IPS-18a (cell line): ENCODE results near the gene MYL5.
"Not testable (repeated sequence)": the region's sequence is repeated elsewhere in the genome, so short reads cannot be mapped to it uniquely, and the experiment has no call there.

ENCODE experiments used
- H3K27ac ChIP-seq: one replicate; pipeline ENCODE4 v1.5.1; 2013; ENCODE audit warnings: low read length
- H3K27me3 ChIP-seq: one replicate; pipeline ENCODE4 v1.6.1; 2013; ENCODE audit warnings: mild to moderate bottlenecking, low read length; ENCODE audit not compliant: control insufficient read depth, insufficient read depth
- H3K36me3 ChIP-seq: one replicate; pipeline ENCODE4 v1.6.1; 2013; ENCODE audit warnings: low read depth, low read length; ENCODE audit not compliant: control insufficient read depth
- H3K4me1 ChIP-seq: one replicate; pipeline ENCODE4 v1.6.1; 2013; ENCODE audit warnings: low read depth, low read length; ENCODE audit not compliant: control insufficient read depth
- H3K4me3 ChIP-seq: one replicate; pipeline ENCODE4 v1.5.1; 2013; ENCODE audit warnings: low read length
- H3K9ac ChIP-seq: one replicate; pipeline ENCODE4 v1.6.1; 2013; ENCODE audit warnings: mild to moderate bottlenecking, low read length, moderate library complexity
- H3K9me3 ChIP-seq: one replicate; pipeline ENCODE4 v1.6.1; 2013; ENCODE audit warnings: low read depth, low read length; ENCODE audit not compliant: control insufficient read depth

Gene MYL5

GRCh38 chr4:703336-704197 lies 29.2 kb downstream of the MYL5 start:
- H3K36me3 ChIP-seq: no peaks in the 10 kb centered on the region
- peaks cover 5% of the 10 kb centered on the region for H3K4me1 ChIP-seq
- no peak overlapping the region for H3K27ac ChIP-seq
- H3K9ac ChIP-seq: no peak overlapping the region
- no peak overlapping the region for H3K4me3 ChIP-seq
- H3K27me3 ChIP-seq: peaks cover 6% of the 10 kb centered on the region
- H3K9me3 ChIP-seq: no peaks in the 10 kb centered on the region

GRCh38 chr4:704198-704891 lies 30.0 kb downstream of the MYL5 start:
- H3K4me1 ChIP-seq: peaks cover 5% of the 10 kb centered on the region
- no peak overlapping the region for H3K9ac ChIP-seq
- H3K36me3 ChIP-seq: no peaks in the 10 kb centered on the region
- H3K27me3 ChIP-seq: peaks cover 6% of the 10 kb centered on the region
- no peak overlapping the region for H3K27ac ChIP-seq
- H3K9me3 ChIP-seq: no peaks in the 10 kb centered on the region
- H3K4me3 ChIP-seq: no peak overlapping the region

- peak overlapping the region; percentile 43 for H3K4me3 ChIP-seq
- H3K36me3 ChIP-seq: no peaks in the 10 kb centered on the region
- H3K9me3 ChIP-seq: no peaks in the 10 kb centered on the region
- no peak overlapping the region for H3K9ac ChIP-seq
- no peak overlapping the region for H3K27ac ChIP-seq
- H3K27me3 ChIP-seq: peaks cover 6% of the 10 kb centered on the region
- H3K4me1 ChIP-seq: peaks cover 5% of the 10 kb centered on the region
These were observed 30.6 kb downstream of the MYL5 start for GRCh38 chr4:704971-705277.

- Histone ChIP-seq H3K4me3 (peak within 1 kb of the TSS; percentile 87), H3K9ac (peak within 1 kb of the TSS; percentile 97), H3K27ac (peak within 1 kb of the TSS; percentile 84), H3K4me1 (peaks cover 5% of the 10 kb centered on the region), H3K36me3 (no peaks in the 10 kb centered on the region), H3K9me3 (no peaks in the 10 kb centered on the region), H3K27me3 (peaks cover 6% of the 10 kb centered on the region)
These were observed 31.1 kb downstream of the MYL5 start, which contains the start of gene PCGF3 for GRCh38 chr4:705278-706082. Gene PCGF3 (plus strand): TSS chr4:705832. CDS start chr4:733681, 27,849 bp downstream.

GRCh38 chr4:706083-706633 lies 31.8 kb downstream of the MYL5 start:
- H3K27me3 ChIP-seq, H3K36me3 ChIP-seq, H3K4me1 ChIP-seq, H3K9me3 ChIP-seq: not testable (repeated sequence)
- peak overlapping the region; percentile 84 for H3K27ac ChIP-seq
- H3K4me3 ChIP-seq: peak overlapping the region; percentile 87
- H3K9ac ChIP-seq: peak overlapping the region; percentile 97

- peak overlapping the region; percentile 4 for H3K9ac ChIP-seq
- peaks cover 6% of the 10 kb centered on the region for H3K27me3 ChIP-seq
- no peaks in the 10 kb centered on the region for H3K9me3 ChIP-seq
- H3K27ac ChIP-seq: no peak overlapping the region
- no peaks in the 10 kb centered on the region for H3K36me3 ChIP-seq
- H3K4me1 ChIP-seq: peaks cover 5% of the 10 kb centered on the region
- peak overlapping the region; percentile 87 for H3K4me3 ChIP-seq
These were observed 32.7 kb downstream of the MYL5 start for GRCh38 chr4:706834-707598.

GRCh38 chr4:707929-708630 lies 33.7 kb downstream of the MYL5 start:
- no peak overlapping the region for H3K27ac ChIP-seq
- H3K4me1 ChIP-seq: peaks cover 5% of the 10 kb centered on the region
- H3K4me3 ChIP-seq: no peak overlapping the region
- no peaks in the 10 kb centered on the region for H3K36me3 ChIP-seq
- H3K27me3 ChIP-seq: peaks cover 6% of the 10 kb centered on the region
- no peaks in the 10 kb centered on the region for H3K9me3 ChIP-seq
- H3K9ac ChIP-seq: no peak overlapping the region

GRCh38 chr4:708631-708933 lies 34.2 kb downstream of the MYL5 start:
- peaks cover 6% of the 10 kb centered on the region for H3K27me3 ChIP-seq
- H3K4me1 ChIP-seq: peaks cover 5% of the 10 kb centered on the region
- no peak overlapping the region for H3K9ac ChIP-seq
- H3K36me3 ChIP-seq: no peaks in the 10 kb centered on the region
- H3K27ac ChIP-seq: no peak overlapping the region
- no peak overlapping the region for H3K4me3 ChIP-seq
- no peaks in the 10 kb centered on the region for H3K9me3 ChIP-seq

- Histone ChIP-seq H3K27me3 (peaks cover 6% of the 10 kb centered on the region), H3K36me3 (no peaks in the 10 kb centered on the region), H3K27ac (no peak overlapping the region), H3K4me1 (peaks cover 5% of the 10 kb centered on the region), H3K4me3 (no peak overlapping the region), H3K9me3 (no peaks in the 10 kb centered on the region), H3K9ac (no peak overlapping the region)
These were observed 35.0 kb downstream of the MYL5 start for GRCh38 chr4:709348-709747.

- H3K4me3 ChIP-seq: no peak overlapping the region
- H3K4me1 ChIP-seq: peaks cover 5% of the 10 kb centered on the region
- H3K27me3 ChIP-seq: peaks cover 2% of the 10 kb centered on the region
- no peaks in the 10 kb centered on the region for H3K9me3 ChIP-seq
- peaks cover 3% of the 10 kb centered on the region for H3K36me3 ChIP-seq
- no peak overlapping the region for H3K9ac ChIP-seq
- no peak overlapping the region for H3K27ac ChIP-seq
These were observed 35.8 kb downstream of the MYL5 start for GRCh38 chr4:710116-710515.
